ENCODE measurements around the gene TNFRSF18.

Gene TNFRSF18

GRCh38 chr1:1240348-1240732, 33.9 kb upstream of the TNFRSF18 start:
- no peak for DNase-seq

- DNase-seq = no peak
Measured at GRCh38 chr1:1239614-1240347, 33.4 kb upstream of the TNFRSF18 start.

GRCh38 chr1:1239227-1239613, 32.8 kb upstream of the TNFRSF18 start:
- DNase-seq = no peak

- DNase-seq = no peak
Measured at GRCh38 chr1:1238702-1239178, 32.3 kb upstream of the TNFRSF18 start.

GRCh38 chr1:1237874-1238701, 31.7 kb upstream of the TNFRSF18 start:
- no peak for DNase-seq

GRCh38 chr1:1236945-1237873, 30.8 kb upstream of the TNFRSF18 start:
- DNase-seq = no peak

- no peak for DNase-seq
Measured at GRCh38 chr1:1236176-1236763, 29.9 kb upstream of the TNFRSF18 start.

GRCh38 chr1:1235016-1235744, 28.8 kb upstream of the TNFRSF18 start:
- DNase-seq = no peak

GRCh38 chr1:1234180-1234808, 27.9 kb upstream of the TNFRSF18 start:
- DNase-seq = no peak

GRCh38 chr1:1233567-1233892, 27.1 kb upstream of the TNFRSF18 start:
- no peak for DNase-seq

GRCh38 chr1:1232796-1233566, 26.6 kb upstream of the TNFRSF18 start:
- no peak for DNase-seq

GRCh38 chr1:1232208-1232795, 25.9 kb upstream of the TNFRSF18 start, which contains the start of gene B3GALT6:
TSS of gene B3GALT6 (plus strand) at chr1:1232237. CDS start at chr1:1232279, 42 bp downstream.
- no peak for DNase-seq

GRCh38 chr1:1231400-1232207, 25.2 kb upstream of the TNFRSF18 start, which contains the start of gene SDF4:
TSS of gene SDF4 (minus strand) at chr1:1232001. CDS start at chr1:1228772, 3,229 bp downstream.
- DNase-seq = peak; percentile 98 to 99 (median 99)

- peak; percentile 58 to 79 (median 72) for DNase-seq
Measured at GRCh38 chr1:1230656-1231399, 24.4 kb upstream of the TNFRSF18 start.

- DNase-seq = no peak
Measured at GRCh38 chr1:1229770-1230169, 23.4 kb upstream of the TNFRSF18 start.

- no peak for DNase-seq
Measured at GRCh38 chr1:1228596-1229321, 22.4 kb upstream of the TNFRSF18 start.

GRCh38 chr1:1228187-1228586, 21.8 kb upstream of the TNFRSF18 start:
- no peak for DNase-seq

GRCh38 chr1:1227386-1227785, 21.0 kb upstream of the TNFRSF18 start:
- DNase-seq = no peak
